ENCODE data around the gene MBD6.
A peak's percentile ranks its signal among the peaks of the same experiment; 100 is the strongest.

- TF ChIP-seq CTCF (IDR thresholded peaks at IDR 0.05) = peak in 2 of 5 experiments; percentile 29 to 39
- peak; percentile 99 to 100 for TF ChIP-seq POLR2A (IDR thresholded peaks at IDR 0.05)
These were observed 2.4 kb upstream of the MBD6 start, which contains the start of gene DDIT3 for GRCh38 chr12:57520053-57520818.
